Measurements from ENCODE around the gene MSI2.

MSI2 gene

GRCh38 chr17:57247261-57247660 lies 9.1 kb upstream of the MSI2 start:
- DNase-seq: no peak

- no peak for DNase-seq
Measured at GRCh38 chr17:57247913-57248312, 8.4 kb upstream of the MSI2 start.

GRCh38 chr17:57249520-57249919 lies 6.8 kb upstream of the MSI2 start:
- DNase-seq: no peak

- no peak for DNase-seq
Measured at GRCh38 chr17:57251211-57251787, 5.0 kb upstream of the MSI2 start.

- no peak for DNase-seq
Measured at GRCh38 chr17:57253362-57254065, 2.8 kb upstream of the MSI2 start.

GRCh38 chr17:57255182-57255775 lies 1.0 kb upstream of the MSI2 start:
- DNase-seq: no peak

GRCh38 chr17:57256708-57257112 lies 387 bp downstream of the MSI2 start:
- peak; percentile 14 for DNase-seq

- DNase-seq: no peak
Measured at GRCh38 chr17:57257195-57257894, 1.0 kb downstream of the MSI2 start.

- DNase-seq: peak; percentile 41
Measured at GRCh38 chr17:57257895-57258851, 1.9 kb downstream of the MSI2 start.

GRCh38 chr17:57259306-57259705 lies 3.0 kb downstream of the MSI2 start:
- DNase-seq: no peak

- DNase-seq: peak; percentile 49
Measured at GRCh38 chr17:57259817-57260216, 3.5 kb downstream of the MSI2 start.

GRCh38 chr17:57260325-57261083 lies 4.2 kb downstream of the MSI2 start:
- no peak for DNase-seq

- DNase-seq: no peak
Measured at GRCh38 chr17:57261084-57261461, 4.8 kb downstream of the MSI2 start.

GRCh38 chr17:57262557-57262956 lies 6.2 kb downstream of the MSI2 start:
- no peak for DNase-seq

- no peak for DNase-seq
Measured at GRCh38 chr17:57264250-57264649, 7.9 kb downstream of the MSI2 start.

- no peak for DNase-seq
Measured at GRCh38 chr17:57264776-57265175, 8.5 kb downstream of the MSI2 start.

GRCh38 chr17:57266902-57267311 lies 10.6 kb downstream of the MSI2 start:
- no peak for DNase-seq

- no peak for DNase-seq
Measured at GRCh38 chr17:57268181-57268580, 11.9 kb downstream of the MSI2 start.

- DNase-seq: no peak
Measured at GRCh38 chr17:57269052-57269451, 12.7 kb downstream of the MSI2 start.

- no peak for DNase-seq
Measured at GRCh38 chr17:57269598-57270255, 13.4 kb downstream of the MSI2 start.

- DNase-seq: no peak
Measured at GRCh38 chr17:57270801-57271245, 14.5 kb downstream of the MSI2 start.
